HUES64 (cell line): Measurements from ENCODE around the gene OTUD3.

Experiments used
- H3K27ac ChIP-seq: 2 replicates; pipeline ENCODE4 v1.7.0; 2013; ENCODE audit warnings: low read depth, low read length, inconsistent platforms
- H3K27me3 ChIP-seq: 2 replicates; pipeline ENCODE4 v1.6.1; 2013; ENCODE audit warnings: mild to moderate bottlenecking, low read length; ENCODE audit not compliant: insufficient read depth
- H3K36me3 ChIP-seq: 2 replicates; pipeline ENCODE4 v1.6.1; 2013; ENCODE audit warnings: mild to moderate bottlenecking, low read length; ENCODE audit not compliant: insufficient read depth
- H3K4me1 ChIP-seq: 2 replicates; pipeline ENCODE4 v1.6.1; 2013; ENCODE audit warnings: mild to moderate bottlenecking, low read length, moderate library complexity; ENCODE audit not compliant: insufficient read depth
- H3K4me3 ChIP-seq: 2 replicates; pipeline ENCODE4 v1.5.1; 2013; ENCODE audit warnings: mild to moderate bottlenecking, low read length, moderate library complexity
- H3K9ac ChIP-seq: 2 replicates; pipeline ENCODE4 v1.6.1; 2013; ENCODE audit warnings: mild to moderate bottlenecking, low read depth, low read length
- H3K9me3 ChIP-seq: 2 replicates; pipeline ENCODE4 v1.6.1; 2013; ENCODE audit warnings: low read depth, low read length; ENCODE audit not compliant: insufficient read depth
- WGBS: fragments of 150-250, 120-280 bp; methylation state at CpG from one replicate; pipeline ENCODE4 v1.1.7; 2013; ENCODE audit warnings: missing lambda C conversion rate; 5-methylcytosine and 5-hydroxymethylcytosine counted together

The OTUD3 gene

DNA sequence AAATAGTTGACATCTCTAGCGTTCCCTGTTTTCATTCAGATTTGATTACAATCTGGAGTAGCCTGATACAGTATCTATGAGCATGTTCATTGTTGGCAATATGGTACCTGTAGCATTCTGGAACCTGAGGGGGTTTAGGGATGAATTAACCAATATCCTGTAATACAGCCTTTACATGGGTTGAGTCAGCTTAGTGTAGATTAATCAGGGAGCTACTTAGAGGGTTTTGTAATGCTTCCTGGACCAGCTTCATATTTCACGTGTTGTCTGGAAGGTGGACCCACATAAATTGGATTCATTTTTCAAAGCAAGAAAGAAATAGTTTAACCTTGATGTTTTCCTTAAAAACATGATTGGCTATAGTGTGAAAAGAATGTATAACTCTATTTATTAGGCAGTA is 3.6 kb downstream of the OTUD3 start:
- Histone ChIP-seq H3K36me3 (peaks cover 17% of the 10 kb centered on the region), H3K27me3 (no peaks in the 10 kb centered on the region), H3K9me3 (no peaks in the 10 kb centered on the region), H3K4me1 (no peaks in the 10 kb centered on the region), H3K27ac (no peak overlapping the region), H3K9ac (no peak overlapping the region), H3K4me3 (no peak overlapping the region)
- WGBS = 94% methylated on average over 2 of the region's 2 CpGs

DNA sequence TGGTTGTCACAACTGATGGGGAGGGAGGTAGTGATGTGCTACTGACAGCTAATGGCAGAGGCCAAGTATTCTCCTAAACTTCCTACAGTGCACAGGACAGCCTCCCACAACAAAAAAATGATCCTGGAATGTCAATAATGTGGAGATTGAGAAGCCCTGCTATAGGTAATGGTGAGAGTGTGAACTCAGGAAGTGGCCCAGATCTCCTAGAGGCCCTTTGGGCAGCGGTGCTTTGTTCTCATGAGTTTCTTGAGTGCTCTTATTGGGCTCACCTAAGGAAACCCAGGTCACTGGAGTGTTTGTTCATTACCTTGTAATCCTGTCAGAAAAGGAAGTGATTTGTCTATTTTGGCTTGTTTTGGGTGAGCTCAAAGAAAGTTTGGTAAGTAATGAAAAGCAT is 5.9 kb downstream of the OTUD3 start:
- H3K9me3 ChIP-seq = no peaks in the 10 kb centered on the region
- no peak overlapping the region for H3K27ac ChIP-seq
- no peaks in the 10 kb centered on the region for H3K27me3 ChIP-seq
- peaks cover 40% of the 10 kb centered on the region for H3K36me3 ChIP-seq
- H3K4me1 ChIP-seq = no peaks in the 10 kb centered on the region
- no peak overlapping the region for H3K9ac ChIP-seq
- WGBS = 96% methylated on average over 1 of the region's 1 CpG
- no peak overlapping the region for H3K4me3 ChIP-seq

DNA sequence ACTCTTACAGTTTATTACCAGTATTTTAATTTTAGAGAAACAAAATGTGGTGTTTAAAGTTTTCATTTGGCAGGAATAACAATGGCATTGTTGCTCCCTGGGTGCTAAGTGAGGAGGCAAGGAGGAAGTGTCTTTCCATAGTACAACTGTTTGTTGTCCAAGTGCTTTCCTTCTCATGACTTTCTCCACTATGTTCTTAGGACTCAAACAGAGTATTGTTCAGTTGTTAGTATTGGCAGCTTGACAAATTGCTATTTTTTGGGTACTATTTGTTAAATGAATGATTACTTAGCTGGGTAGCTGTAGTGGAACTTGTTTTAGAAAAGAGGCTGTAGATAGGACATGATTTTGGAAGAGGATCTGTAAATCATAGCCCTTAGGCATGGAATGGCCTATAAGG is 7.5 kb downstream of the OTUD3 start:
- Histone ChIP-seq H3K9ac (no peak overlapping the region), H3K27me3 (no peaks in the 10 kb centered on the region), H3K9me3 (no peaks in the 10 kb centered on the region), H3K27ac (no peak overlapping the region), H3K4me1 (no peaks in the 10 kb centered on the region), H3K4me3 (no peak overlapping the region), H3K36me3 (peaks cover 56% of the 10 kb centered on the region)

DNA sequence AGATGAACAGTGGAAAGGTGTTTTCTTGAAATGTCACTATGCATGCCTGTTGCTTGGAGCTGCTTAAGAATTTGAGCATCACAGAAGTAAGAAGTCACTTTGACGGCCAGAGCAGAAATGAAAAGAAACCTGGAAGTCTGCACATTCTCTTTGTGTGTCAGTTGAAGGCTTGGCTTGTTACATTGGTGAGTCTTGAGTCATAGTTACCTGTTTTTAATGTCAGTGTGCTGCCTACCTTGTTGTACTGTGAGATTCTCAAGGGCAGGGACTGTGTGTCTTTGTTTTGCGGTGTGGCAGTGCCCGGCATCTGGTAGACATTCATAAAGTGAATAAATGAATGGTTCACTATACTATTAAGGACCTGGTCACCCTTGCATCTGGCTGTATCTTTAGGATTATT is 9.9 kb downstream of the OTUD3 start:
- Histone ChIP-seq H3K4me3 (no peak overlapping the region), H3K4me1 (no peaks in the 10 kb centered on the region), H3K36me3 (peaks cover 78% of the 10 kb centered on the region), H3K9ac (no peak overlapping the region), H3K27ac (no peak overlapping the region), H3K9me3 (no peaks in the 10 kb centered on the region), H3K27me3 (no peaks in the 10 kb centered on the region)
- 98% methylated on average over 3 of the region's 3 CpGs for WGBS

DNA sequence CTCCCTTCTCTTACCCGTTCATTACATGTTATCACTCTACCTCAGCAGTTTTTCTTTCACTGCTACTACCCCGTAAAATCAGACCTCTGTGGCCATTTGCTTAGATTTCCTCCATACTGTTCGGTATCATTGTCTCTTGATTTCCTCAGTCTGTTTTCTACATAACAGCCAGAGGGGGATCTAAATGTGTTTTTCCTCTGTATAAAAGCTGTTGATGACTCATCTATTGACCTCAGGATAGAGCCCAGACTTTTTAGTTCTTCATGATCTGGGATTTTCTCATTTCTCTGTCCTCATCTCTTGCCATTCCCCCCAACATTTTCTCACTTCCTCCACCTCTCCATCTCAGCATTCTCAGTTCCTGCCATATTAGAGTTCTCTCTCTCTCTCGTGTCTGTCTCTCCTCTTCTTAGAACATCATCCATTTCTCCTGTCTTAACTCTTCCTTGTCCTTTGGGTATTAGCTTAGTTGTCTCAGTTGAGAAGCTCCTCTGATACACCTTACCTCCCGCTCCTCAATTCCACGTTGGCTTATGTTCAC is 10.5 kb downstream of the OTUD3 start:
- Histone ChIP-seq H3K4me3 (no peak overlapping the region), H3K9ac (no peak overlapping the region), H3K27ac (no peak overlapping the region), H3K27me3 (no peaks in the 10 kb centered on the region), H3K4me1 (no peaks in the 10 kb centered on the region), H3K36me3 (peaks cover 81% of the 10 kb centered on the region), H3K9me3 (no peaks in the 10 kb centered on the region)
- WGBS = 95% methylated on average over 6 of the region's 6 CpGs

DNA sequence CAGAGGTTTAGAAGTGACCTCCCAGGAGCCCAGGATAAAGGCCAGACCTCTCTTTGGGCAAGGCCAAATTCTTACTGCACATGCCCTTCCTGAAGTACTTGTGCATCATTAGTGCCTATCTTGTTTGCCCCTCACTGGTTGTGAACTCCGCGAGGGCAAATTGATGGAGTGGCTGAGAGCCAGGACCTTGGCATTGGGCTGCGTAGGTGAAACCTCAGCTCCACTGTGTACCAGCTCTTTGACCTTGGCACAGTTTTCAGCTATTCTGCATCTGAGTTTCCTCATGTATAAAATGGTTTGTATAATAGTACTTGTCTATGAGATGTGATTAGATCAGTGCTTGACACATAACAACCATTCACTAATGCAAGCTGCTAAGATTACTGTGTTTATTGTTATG is 11.5 kb downstream of the OTUD3 start:
- no peak overlapping the region for H3K27ac ChIP-seq
- no peak overlapping the region for H3K9ac ChIP-seq
- H3K4me1 ChIP-seq = no peaks in the 10 kb centered on the region
- H3K36me3 ChIP-seq = peaks cover 85% of the 10 kb centered on the region
- no peaks in the 10 kb centered on the region for H3K9me3 ChIP-seq
- no peak overlapping the region for H3K4me3 ChIP-seq
- no peaks in the 10 kb centered on the region for H3K27me3 ChIP-seq
- WGBS = 94% methylated on average over 3 of the region's 3 CpGs

DNA sequence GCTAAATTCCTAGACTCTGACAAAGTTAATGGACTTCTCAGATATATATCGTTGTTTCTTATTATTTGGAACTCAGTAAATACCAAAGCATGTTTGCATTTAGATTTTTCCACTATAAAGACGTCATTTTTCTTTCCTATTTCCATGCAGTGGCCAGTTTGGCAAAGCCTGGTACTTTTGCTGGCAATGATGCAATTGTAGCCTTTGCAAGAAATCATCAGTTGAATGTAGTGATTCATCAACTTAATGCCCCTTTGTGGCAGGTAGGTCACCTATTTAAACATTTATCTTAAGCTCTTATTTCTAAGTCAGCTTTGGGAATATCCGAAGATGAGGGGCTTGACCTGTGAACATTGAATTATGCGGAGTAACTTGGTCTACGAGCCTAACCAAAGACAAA is 12.0 kb downstream of the OTUD3 start:
- no peak overlapping the region for H3K4me3 ChIP-seq
- no peaks in the 10 kb centered on the region for H3K27me3 ChIP-seq
- 95% methylated on average over 5 of the region's 5 CpGs for WGBS
- peaks cover 5% of the 10 kb centered on the region; the same call in 1 of the 2 replicates for H3K9me3 ChIP-seq
- H3K9ac ChIP-seq = no peak overlapping the region
- H3K36me3 ChIP-seq = peaks cover 90% of the 10 kb centered on the region
- H3K27ac ChIP-seq = no peak overlapping the region
- no peaks in the 10 kb centered on the region for H3K4me1 ChIP-seq

DNA sequence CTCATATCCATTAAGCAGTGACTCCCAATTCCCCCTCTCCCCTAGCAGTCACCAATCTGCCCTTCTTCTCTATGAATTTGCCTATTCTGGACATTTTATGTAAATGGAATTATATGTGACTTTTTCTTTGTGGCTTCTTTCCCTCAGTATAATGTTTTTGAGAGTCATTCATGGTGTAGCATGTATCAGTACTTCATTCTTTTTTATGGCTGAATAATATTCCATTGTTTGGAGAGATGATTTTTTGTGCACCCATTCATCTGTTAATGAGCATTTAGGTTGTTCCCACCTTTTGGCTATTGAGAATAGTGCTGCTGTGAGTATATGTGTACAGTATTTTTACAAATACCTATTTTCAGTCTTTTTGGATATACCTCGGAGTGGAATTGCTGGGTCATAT is 19.5 kb downstream of the OTUD3 start:
- H3K36me3 ChIP-seq = peaks cover 92% of the 10 kb centered on the region
- 95% methylated on average over 1 of the region's 1 CpG for WGBS
- H3K27me3 ChIP-seq = no peaks in the 10 kb centered on the region
- H3K4me1 ChIP-seq = no peaks in the 10 kb centered on the region
- no peak overlapping the region for H3K9ac ChIP-seq
- peaks cover 5% of the 10 kb centered on the region; the same call in 1 of the 2 replicates for H3K9me3 ChIP-seq
- H3K27ac ChIP-seq = no peak overlapping the region
- H3K4me3 ChIP-seq = no peak overlapping the region

DNA sequence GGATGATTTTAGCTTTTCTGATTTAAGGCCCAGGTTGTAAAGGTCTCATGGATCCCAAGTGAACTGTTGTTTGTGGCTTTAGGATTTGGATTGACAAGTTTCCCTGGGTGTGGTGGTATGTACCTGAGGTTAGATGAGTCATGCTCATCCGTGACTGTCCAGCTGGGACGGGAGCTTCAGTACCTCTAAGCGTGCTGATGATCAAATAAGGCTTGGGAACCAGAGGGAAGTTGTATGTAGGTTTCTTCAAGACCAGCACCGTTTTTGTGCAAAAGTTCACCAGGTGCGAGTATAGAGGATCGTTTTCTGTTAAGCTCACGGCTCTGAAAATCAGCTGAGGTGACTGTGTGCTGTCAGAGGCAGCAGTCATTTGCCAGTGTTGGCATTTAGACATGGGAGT is 21.4 kb downstream of the OTUD3 start:
- Histone ChIP-seq H3K27me3 (no peaks in the 10 kb centered on the region), H3K4me3 (no peak overlapping the region), H3K9me3 (peaks cover 5% of the 10 kb centered on the region; the same call in 1 of the 2 replicates), H3K4me1 (no peaks in the 10 kb centered on the region), H3K27ac (no peak overlapping the region), H3K9ac (no peak overlapping the region), H3K36me3 (peaks cover 93% of the 10 kb centered on the region)
- 94% methylated on average over 7 of the region's 7 CpGs for WGBS

DNA sequence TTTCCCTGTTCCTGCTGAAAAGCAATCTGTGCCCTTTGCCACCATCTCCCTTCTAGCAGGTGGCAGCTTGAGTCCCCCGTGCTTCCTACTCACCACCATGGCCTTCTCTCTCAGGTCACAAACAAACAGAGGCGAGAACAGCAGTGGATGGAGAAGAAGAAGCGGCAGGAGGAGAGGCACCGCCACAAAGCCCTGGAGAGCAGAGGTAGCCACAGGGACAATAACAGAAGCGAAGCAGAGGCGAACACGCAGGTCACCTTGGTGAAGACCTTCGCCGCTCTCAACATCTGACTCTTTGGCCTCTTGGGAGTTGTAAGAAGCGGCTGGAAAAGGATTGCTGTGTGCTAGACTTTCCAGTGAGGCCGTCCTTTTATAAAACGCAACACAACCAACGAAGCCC is 25.3 kb downstream of the OTUD3 start:
- H3K9me3 ChIP-seq = no peaks in the 10 kb centered on the region
- H3K27me3 ChIP-seq = no peaks in the 10 kb centered on the region
- H3K4me3 ChIP-seq = no peak overlapping the region
- WGBS = 95% methylated on average over 13 of the region's 13 CpGs
- no peak overlapping the region for H3K9ac ChIP-seq
- H3K4me1 ChIP-seq = no peaks in the 10 kb centered on the region
- H3K36me3 ChIP-seq = peaks cover 94% of the 10 kb centered on the region
- no peak overlapping the region for H3K27ac ChIP-seq

DNA sequence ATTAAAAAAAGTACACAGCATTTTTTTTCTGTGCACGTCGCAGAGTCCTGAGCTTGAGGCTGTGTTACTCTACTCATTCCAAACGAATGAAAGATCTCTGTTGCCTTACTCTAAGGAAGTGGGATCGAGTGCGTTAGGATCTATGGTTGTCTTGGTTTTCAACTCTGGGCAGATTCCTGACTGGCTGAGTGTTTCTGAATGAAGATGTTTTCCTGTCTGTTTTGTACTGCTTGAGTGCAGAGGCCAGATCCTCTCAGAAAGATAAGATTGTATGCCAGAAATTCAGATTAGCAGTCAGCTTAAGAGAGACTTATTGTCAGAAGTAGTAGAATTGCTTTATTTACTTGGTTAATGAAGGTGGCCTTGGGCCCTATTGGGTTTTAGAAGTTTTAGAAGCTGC is 27.2 kb downstream of the OTUD3 start:
- H3K36me3 ChIP-seq = peaks cover 95% of the 10 kb centered on the region

DNA sequence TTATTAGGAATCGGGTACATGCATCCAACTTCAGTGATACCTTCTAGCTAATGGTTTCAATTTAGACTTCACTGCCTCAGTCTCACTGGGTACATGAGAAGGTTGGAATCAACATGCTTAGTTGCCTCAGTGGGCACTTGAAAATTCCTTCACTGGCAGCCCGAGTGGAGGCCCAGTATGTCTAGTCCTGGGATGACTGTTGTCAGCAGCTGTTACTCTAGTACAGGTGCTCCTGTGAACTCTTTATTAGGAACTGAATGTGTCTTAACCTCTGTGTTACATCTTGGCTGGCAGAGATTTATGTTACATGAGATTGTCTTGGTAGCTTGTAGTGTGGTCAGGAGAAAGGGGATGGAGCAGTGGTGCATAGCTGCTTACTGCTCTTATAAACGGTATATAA is 27.8 kb downstream of the OTUD3 start:
- Histone ChIP-seq H3K36me3 (peaks cover 95% of the 10 kb centered on the region), H3K27ac (no peak overlapping the region), H3K27me3 (no peaks in the 10 kb centered on the region), H3K9ac (no peak overlapping the region), H3K4me3 (no peak overlapping the region), H3K9me3 (no peaks in the 10 kb centered on the region), H3K4me1 (no peaks in the 10 kb centered on the region)
- 84% methylated on average over 3 of the region's 3 CpGs for WGBS

More for the DNA sequence above, 27.2 kb downstream of the OTUD3 start:
- Histone ChIP-seq H3K27me3 (no peaks in the 10 kb centered on the region), H3K9me3 (no peaks in the 10 kb centered on the region), H3K4me1 (no peaks in the 10 kb centered on the region), H3K4me3 (no peak overlapping the region), H3K27ac (no peak overlapping the region), H3K9ac (no peak overlapping the region)
- 90% methylated on average over 5 of the region's 5 CpGs for WGBS
